ENCODE data around the gene JMJD4. TPM values are rescaled to one million over a fixed set of nuclear protein-coding genes. Genes with fewer than 3 reads are reported as not detected.
"Not testable (repeated sequence)": the region's sequence is repeated elsewhere in the genome, so short reads cannot be mapped to it uniquely, and the experiment has no call there.

Gene JMJD4
- total RNA-seq, 3 donors from 2014 or later: 42.2 to 49.0 (median 45.4) TPM

- H3K4me3 Mint-ChIP-seq: no peak overlapping the region
- H3K9me3 Mint-ChIP-seq: peaks cover 11% of the 10 kb centered on the region
- DNase-seq (no peak), ATAC-seq (no peak)
- H3K36me3 Mint-ChIP-seq (ENCODE audit: insufficient read depth): no peaks in the 10 kb centered on the region
- H3K27me3 Mint-ChIP-seq (ENCODE audit: low read depth): no peaks in the 10 kb centered on the region
- H3K4me1 Mint-ChIP-seq (ENCODE audit: low read depth): peaks cover 20% of the 10 kb centered on the region
Observed at GRCh38 chr1:227726924-227727599, 8.0 kb downstream of the JMJD4 start.

- no peak for DNase-seq
- no peaks in the 10 kb centered on the region for H3K27me3 Mint-ChIP-seq (ENCODE audit: low read depth)
- peaks cover 20% of the 10 kb centered on the region for H3K4me1 Mint-ChIP-seq (ENCODE audit: low read depth)
- ATAC-seq: no peak
- peaks cover 19% of the 10 kb centered on the region for H3K9me3 Mint-ChIP-seq
- H3K36me3 Mint-ChIP-seq (ENCODE audit: insufficient read depth): no peaks in the 10 kb centered on the region
- H3K4me3 Mint-ChIP-seq: no peak overlapping the region
Observed at GRCh38 chr1:227726318-227726717, 8.8 kb downstream of the JMJD4 start.

GRCh38 chr1:227725046-227725445, 10.1 kb downstream of the JMJD4 start:
- no peaks in the 10 kb centered on the region for H3K27me3 Mint-ChIP-seq (ENCODE audit: low read depth)
- no peaks in the 10 kb centered on the region for H3K36me3 Mint-ChIP-seq (ENCODE audit: insufficient read depth)
- peaks cover 31% of the 10 kb centered on the region for H3K9me3 Mint-ChIP-seq
- H3K4me1 Mint-ChIP-seq (ENCODE audit: low read depth): peaks cover 17% of the 10 kb centered on the region
- no peak for ATAC-seq
- no peak for DNase-seq
- no peak overlapping the region for H3K4me3 Mint-ChIP-seq

- peaks cover 45% of the 10 kb centered on the region for H3K9me3 Mint-ChIP-seq
- H3K4me1 Mint-ChIP-seq (ENCODE audit: low read depth): peaks cover 4% of the 10 kb centered on the region
- no peak overlapping the region for H3K4me3 Mint-ChIP-seq
- no peak for DNase-seq
- ATAC-seq: no peak
- peaks cover 8% of the 10 kb centered on the region for H3K36me3 Mint-ChIP-seq (ENCODE audit: insufficient read depth)
- H3K27me3 Mint-ChIP-seq (ENCODE audit: low read depth): no peaks in the 10 kb centered on the region
Observed at GRCh38 chr1:227723474-227723873, 11.6 kb downstream of the JMJD4 start.

- DNase-seq (no peak), ATAC-seq (no peak)
Observed at GRCh38 chr1:227718932-227719331, 16.2 kb downstream of the JMJD4 start.

GRCh38 chr1:227712648-227713047, 22.5 kb downstream of the JMJD4 start:
- DNase-seq (no peak), ATAC-seq (no peak)
- H3K9me3 Mint-ChIP-seq: peaks cover 40% of the 10 kb centered on the region
- H3K36me3 Mint-ChIP-seq (ENCODE audit: insufficient read depth): peaks cover 4% of the 10 kb centered on the region
- peaks cover 2% of the 10 kb centered on the region for H3K27me3 Mint-ChIP-seq (ENCODE audit: low read depth)
- no peak overlapping the region for H3K4me3 Mint-ChIP-seq
- peaks cover 6% of the 10 kb centered on the region for H3K4me1 Mint-ChIP-seq (ENCODE audit: low read depth)

More at GRCh38 chr1:227718932-227719331, 16.2 kb downstream of the JMJD4 start:
- Mint-ChIP-seq H3K4me1 (ENCODE audit: low read depth) (no peaks in the 10 kb centered on the region), H3K36me3 (ENCODE audit: insufficient read depth) (peaks cover 12% of the 10 kb centered on the region), H3K9me3 (peaks cover 68% of the 10 kb centered on the region), H3K27me3 (ENCODE audit: low read depth) (peaks cover 2% of the 10 kb centered on the region), H3K4me3 (no peak overlapping the region)

GRCh38 chr1:227710474-227710873, 24.6 kb downstream of the JMJD4 start:
- peaks cover 25% of the 10 kb centered on the region for H3K9me3 Mint-ChIP-seq
- not testable (repeated sequence) for H3K36me3 Mint-ChIP-seq (ENCODE audit: insufficient read depth); DNase-seq; ATAC-seq; H3K4me1 Mint-ChIP-seq (ENCODE audit: low read depth); H3K27me3 Mint-ChIP-seq (ENCODE audit: low read depth); H3K4me3 Mint-ChIP-seq

GRCh38 chr1:227709451-227709850, 25.7 kb downstream of the JMJD4 start:
- Mint-ChIP-seq H3K4me1 (ENCODE audit: low read depth) (peaks cover 9% of the 10 kb centered on the region), H3K9me3 (peaks cover 17% of the 10 kb centered on the region), H3K27me3 (ENCODE audit: low read depth) (no peaks in the 10 kb centered on the region), H3K4me3 (no peak overlapping the region), H3K36me3 (ENCODE audit: insufficient read depth) (no peaks in the 10 kb centered on the region)
- DNase-seq (no peak), ATAC-seq (no peak)

GRCh38 chr1:227707846-227708245, 27.3 kb downstream of the JMJD4 start:
- Mint-ChIP-seq H3K4me3 (no peak overlapping the region), H3K36me3 (ENCODE audit: insufficient read depth) (no peaks in the 10 kb centered on the region), H3K27me3 (ENCODE audit: low read depth) (no peaks in the 10 kb centered on the region), H3K9me3 (peaks cover 23% of the 10 kb centered on the region), H3K4me1 (ENCODE audit: low read depth) (peaks cover 9% of the 10 kb centered on the region)
- ATAC-seq (peak; percentile 32 to 37), DNase-seq (no peak)

GRCh38 chr1:227701631-227702030, 33.5 kb downstream of the JMJD4 start:
- peaks cover 12% of the 10 kb centered on the region for H3K27me3 Mint-ChIP-seq (ENCODE audit: low read depth)
- not testable (repeated sequence) for DNase-seq; ATAC-seq; H3K36me3 Mint-ChIP-seq (ENCODE audit: insufficient read depth); H3K4me1 Mint-ChIP-seq (ENCODE audit: low read depth); H3K4me3 Mint-ChIP-seq
- peaks cover 52% of the 10 kb centered on the region for H3K9me3 Mint-ChIP-seq

- DNase-seq (no peak), ATAC-seq (no peak)
- H3K36me3 Mint-ChIP-seq (ENCODE audit: insufficient read depth): peaks cover 5% of the 10 kb centered on the region
- H3K4me3 Mint-ChIP-seq: no peak overlapping the region
- H3K27me3 Mint-ChIP-seq (ENCODE audit: low read depth): peaks cover 12% of the 10 kb centered on the region
- H3K9me3 Mint-ChIP-seq: peaks cover 50% of the 10 kb centered on the region
- no peaks in the 10 kb centered on the region for H3K4me1 Mint-ChIP-seq (ENCODE audit: low read depth)
Observed at GRCh38 chr1:227697321-227697864, 37.7 kb downstream of the JMJD4 start.

- DNase-seq: no peak
- peaks cover 72% of the 10 kb centered on the region for H3K9me3 Mint-ChIP-seq
- H3K27me3 Mint-ChIP-seq (ENCODE audit: low read depth): no peaks in the 10 kb centered on the region
- ATAC-seq: no peak
- H3K4me1 Mint-ChIP-seq (ENCODE audit: low read depth): no peaks in the 10 kb centered on the region
- no peaks in the 10 kb centered on the region for H3K36me3 Mint-ChIP-seq (ENCODE audit: insufficient read depth)
- H3K4me3 Mint-ChIP-seq: no peak overlapping the region
Observed at GRCh38 chr1:227685807-227686206, 49.3 kb downstream of the JMJD4 start.

Other genes with a start within 250 kb of the JMJD4 start
- 1 to 10 TPM; 8.0 to 9.6 (median 9.1) TPM for gene ZNF678, start 171.7 kb downstream of the JMJD4 start, total RNA-seq
- 10 to 100 TPM; 28.9 to 30.0 (median 29.6) TPM for gene SNAP47, start 133 bp upstream of the JMJD4 start, total RNA-seq
- not detected for gene PRSS38, start 80.4 kb upstream of the JMJD4 start, total RNA-seq
- under 1 TPM; 0.05 to 0.08 (median 0.05) TPM for gene WNT9A, start 212.6 kb upstream of the JMJD4 start, total RNA-seq